Pulmonary artery endothelial cell (primary cell): ENCODE results near the gene SNRNP40. TPM values are rescaled to one million over a fixed set of nuclear protein-coding genes. Genes with fewer than 3 reads are reported as not detected.
"Not testable (repeated sequence)": the region's sequence is repeated elsewhere in the genome, so short reads cannot be mapped to it uniquely, and the experiment has no call there.

Experiments used
- DNase-seq: peaks from one replicate; pipeline ENCODE4 v3.0.0-alpha.2; 2011; ENCODE audit warnings: low read depth, low spot score
- total RNA-seq: library from RNA; depleted of rRNA; stranded (reverse); fragments of >200 nt; gene quantifications from 2 replicates; pipeline ENCODE4 v1.2.3, GENCODE V29; 2014

The SNRNP40 gene
- total RNA-seq, 1 donor from 2014 or later, result 210 TPM

GRCh38 chr1:31287791-31288190 lies 8.8 kb downstream of the SNRNP40 start:
- not testable (repeated sequence) for DNase-seq

DNA sequence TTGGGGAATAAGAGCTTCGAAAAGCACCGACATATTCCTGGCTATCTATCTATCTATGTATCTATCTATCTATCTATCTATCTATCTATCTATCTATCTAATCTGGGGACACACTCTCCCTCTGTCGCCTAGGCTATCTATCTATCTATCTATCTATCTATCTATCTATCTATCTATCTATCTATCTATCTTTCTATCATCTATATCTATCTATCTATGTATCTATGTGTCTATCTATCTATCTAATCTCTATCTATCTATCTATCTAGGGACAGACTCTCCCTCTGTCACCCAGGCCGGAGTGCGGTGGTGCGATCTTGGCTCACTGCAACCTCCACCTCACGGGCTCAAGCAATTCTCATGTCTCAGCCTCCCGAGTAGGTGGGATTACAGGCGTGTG lies 14.2 kb downstream of the SNRNP40 start:
- DNase-seq, result not testable (repeated sequence)

DNA sequence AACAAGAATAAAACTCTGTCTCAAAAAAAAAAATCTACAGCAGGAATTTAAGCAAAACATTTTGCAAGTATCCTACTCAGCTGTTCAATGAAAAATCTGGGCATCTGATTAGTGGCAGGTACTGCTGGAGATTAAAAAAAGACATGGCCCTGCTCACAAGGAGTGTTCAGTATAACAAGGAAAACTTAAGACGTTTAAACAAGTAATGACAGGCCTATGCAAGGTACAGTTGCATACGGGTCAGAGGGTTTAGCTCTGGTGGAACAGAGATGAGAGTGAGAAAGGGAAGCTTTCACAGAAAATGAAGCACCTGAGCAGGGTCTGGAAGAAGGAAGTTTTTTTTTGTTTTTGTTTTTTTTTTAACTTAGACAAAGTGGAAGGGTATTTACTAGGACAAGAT lies 23.0 kb downstream of the SNRNP40 start:
- DNase-seq, result no peak

- DNase-seq, result peak; percentile 51
These were observed 24.2 kb downstream of the SNRNP40 start for GRCh38 chr1:31272369-31272768.

GRCh38 chr1:31266547-31266946 lies 30.0 kb downstream of the SNRNP40 start:
- no peak for DNase-seq

- DNase-seq, result no peak
These were observed 31.7 kb downstream of the SNRNP40 start for GRCh38 chr1:31264790-31265386.

DNA sequence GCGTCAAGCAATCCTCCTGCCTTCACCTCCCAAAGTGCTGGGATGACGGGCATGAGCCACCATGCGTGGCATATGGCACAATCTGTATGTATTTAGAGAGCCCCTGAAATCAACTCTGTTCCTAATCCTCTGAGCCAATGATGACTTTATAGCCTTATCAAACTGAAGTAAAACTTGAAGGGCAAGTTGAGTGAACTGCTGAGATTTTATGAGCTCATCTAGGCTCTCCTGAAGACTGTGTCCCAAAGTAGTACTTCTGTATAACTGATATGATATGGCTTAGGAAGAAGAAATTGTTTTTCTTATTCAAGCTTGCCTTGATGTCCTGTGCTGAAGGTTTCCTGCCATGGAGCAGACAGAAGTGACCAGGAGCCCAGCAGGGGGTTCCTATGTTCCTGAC lies 33.2 kb downstream of the SNRNP40 start:
- DNase-seq, result no peak

DNA sequence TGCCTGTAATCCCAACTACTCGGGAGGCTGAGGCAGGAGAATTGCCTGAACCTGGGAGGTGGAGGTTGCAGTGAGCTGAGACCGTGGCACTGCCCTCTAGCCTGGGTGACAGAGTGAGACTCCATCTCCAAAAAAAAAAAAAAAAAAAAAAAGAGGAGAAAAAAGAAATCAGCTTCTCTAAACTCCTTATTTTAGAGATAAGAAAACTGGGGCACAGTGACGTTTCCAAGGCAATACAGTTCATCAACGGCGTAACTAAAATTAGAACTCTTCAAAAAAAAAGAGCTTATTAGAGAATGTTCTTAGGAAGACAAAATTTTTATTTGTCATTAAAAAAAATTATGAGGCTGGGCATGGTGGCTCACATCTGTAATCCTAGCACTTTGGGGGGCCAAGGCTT lies 34.2 kb downstream of the SNRNP40 start:
- not testable (repeated sequence) for DNase-seq

GRCh38 chr1:31261916-31262315 lies 34.7 kb downstream of the SNRNP40 start:
- no peak for DNase-seq

DNA sequence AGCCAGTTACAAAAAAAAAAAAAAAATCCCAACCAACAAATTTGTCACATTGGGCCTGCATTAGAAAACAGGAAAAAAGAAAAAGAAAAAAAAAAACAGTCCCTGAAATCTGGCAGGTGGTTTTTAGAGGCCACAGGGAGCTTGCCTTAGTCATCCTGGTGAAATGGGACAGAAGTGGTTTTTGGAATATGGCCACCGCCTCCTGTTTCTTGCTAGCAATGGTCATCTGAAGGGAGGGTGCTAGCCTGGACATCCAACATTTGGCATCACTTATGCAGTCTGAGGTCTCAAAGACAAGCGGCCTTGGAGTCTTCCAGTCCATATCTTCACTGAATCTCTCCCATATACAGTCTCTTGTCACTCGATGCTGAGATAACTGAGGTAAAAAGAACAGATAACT lies 36.8 kb downstream of the SNRNP40 start:
- DNase-seq, result no peak

DNA sequence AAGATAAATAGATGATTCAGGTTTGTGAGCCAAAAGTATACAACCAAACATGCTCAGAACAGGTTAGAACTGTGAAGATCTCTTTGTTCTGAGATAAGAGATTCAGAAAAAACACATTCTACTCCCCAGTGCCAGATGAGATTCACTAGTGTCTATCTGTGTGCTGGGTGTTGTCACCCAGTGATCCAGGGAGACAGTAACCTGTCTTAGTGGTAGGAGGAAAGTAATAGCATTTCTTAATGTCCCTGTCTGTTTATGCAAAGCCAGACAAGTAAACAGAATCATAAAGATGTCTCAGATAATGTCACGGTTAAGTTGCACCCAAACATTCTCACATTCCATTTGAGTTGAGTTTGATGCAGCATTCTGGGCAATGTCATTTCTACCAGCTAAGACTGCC lies 38.0 kb downstream of the SNRNP40 start:
- DNase-seq, result no peak

DNA sequence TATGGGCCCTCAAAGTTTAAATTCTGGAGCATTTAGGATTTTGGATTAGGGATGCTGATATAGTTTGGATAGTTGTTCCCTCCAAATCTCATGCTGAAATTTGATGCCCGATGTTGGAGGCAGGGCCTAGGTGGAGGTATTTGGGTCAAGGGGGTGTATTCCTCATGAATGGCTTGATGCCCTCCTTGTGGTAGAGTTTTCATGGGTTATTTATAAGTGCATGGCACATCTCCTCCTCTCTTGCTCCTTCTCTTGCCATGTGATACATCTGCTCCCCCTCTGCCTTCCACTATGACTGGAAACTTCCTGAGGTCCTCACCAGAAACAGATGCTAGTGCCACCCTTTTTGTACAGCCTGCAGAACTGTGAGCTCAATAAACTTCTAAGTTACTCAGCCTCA lies 39.4 kb downstream of the SNRNP40 start:
- DNase-seq, result no peak

DNA sequence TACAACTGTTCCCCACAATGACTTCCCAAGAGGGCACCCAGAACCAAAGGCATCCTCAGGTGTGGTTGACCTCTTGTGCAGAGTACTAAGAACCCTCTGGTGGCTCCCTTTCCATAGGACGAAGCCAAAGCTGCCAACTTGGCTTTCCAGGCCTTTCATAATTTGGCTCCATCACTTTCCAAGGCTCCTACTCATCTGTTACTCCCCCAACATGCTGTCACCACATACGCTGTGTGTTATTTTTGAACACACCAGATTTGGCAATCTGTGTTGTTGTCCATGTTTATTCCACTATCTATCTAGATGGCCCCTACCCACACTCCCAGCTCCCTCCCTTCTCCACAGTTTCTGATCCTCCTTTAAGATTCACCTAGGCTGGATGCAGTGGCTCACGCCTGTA lies 46.7 kb downstream of the SNRNP40 start:
- DNase-seq, result no peak

DNA sequence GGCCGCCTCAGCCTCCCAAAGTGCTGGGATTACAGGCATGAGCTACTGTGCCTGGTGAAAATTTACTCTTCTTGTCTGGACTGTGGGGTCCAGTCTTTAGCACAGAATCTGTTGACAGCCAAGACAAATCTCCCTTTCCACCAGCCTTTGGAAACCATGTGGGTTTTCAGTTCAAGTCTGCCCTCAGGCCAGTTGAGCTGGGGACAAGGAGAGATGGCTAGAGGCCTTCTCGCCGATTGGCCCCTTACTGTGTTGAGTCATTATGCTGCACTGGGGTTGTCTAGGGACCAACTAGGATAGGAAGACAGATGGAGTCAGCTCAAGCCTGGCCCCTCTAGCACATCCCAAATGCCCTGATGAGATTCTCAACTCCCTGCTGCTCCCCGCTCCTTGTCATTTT lies 48.3 kb downstream of the SNRNP40 start:
- no peak for DNase-seq

DNA sequence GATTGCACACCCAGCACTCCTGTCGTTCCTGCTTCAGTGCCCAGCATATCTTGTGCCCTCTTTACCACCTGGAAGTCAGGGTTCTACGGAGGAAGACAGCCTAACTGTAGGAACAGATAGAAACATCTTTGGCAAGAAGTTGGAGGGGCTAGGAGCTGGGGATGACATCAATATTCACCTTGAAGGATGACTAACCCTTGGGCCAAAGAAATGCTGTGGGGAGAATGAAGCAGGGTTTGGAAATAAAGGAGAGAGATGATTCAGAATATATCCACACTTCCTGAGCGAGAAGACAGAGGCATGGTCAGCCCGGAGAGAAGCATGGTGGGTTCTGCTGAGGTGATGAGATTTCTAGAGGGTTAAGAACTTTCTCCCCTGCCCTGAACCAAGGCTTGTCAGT lies 52.3 kb downstream of the SNRNP40 start:
- DNase-seq, result no peak

DNA sequence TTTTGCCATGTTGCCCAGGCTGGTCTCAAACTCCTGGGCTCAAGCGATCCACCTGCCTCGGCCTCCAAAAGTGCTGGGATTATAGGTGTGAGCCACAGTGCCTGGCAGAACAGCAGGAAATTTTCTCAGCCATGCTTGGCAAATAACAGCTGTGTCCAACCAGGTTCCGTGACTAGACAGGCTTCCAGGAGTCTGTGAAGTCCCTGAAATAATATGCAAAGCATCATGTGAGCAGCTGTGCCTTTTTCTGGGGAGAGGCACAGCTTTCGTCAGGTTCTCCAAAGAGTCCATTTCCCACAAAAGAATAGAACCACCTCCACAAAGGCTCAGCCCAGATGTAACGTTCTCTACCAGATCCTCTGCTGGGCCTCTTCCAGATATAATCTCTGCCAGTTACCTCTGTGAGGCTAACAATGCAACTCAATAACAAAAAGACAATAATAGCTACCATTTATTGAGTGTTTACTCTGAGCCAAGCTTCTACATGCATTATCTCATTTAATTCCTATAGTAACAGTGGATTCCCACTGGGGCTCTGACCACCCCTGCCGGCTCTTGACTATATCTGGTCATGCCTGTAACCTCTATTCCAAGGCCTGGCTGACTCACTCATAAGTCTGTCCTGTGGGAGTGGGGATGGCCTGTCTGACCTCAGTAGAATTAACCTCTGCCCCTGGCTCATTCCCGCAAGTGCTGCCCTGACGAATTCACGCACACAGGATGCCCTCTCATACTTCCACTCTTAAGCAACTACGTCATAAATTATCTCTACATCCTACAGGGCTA lies 52.9 kb downstream of the SNRNP40 start:
- DNase-seq, result no peak

- no peak for DNase-seq
These were observed 55.3 kb downstream of the SNRNP40 start for GRCh38 chr1:31241321-31241720.

DNA sequence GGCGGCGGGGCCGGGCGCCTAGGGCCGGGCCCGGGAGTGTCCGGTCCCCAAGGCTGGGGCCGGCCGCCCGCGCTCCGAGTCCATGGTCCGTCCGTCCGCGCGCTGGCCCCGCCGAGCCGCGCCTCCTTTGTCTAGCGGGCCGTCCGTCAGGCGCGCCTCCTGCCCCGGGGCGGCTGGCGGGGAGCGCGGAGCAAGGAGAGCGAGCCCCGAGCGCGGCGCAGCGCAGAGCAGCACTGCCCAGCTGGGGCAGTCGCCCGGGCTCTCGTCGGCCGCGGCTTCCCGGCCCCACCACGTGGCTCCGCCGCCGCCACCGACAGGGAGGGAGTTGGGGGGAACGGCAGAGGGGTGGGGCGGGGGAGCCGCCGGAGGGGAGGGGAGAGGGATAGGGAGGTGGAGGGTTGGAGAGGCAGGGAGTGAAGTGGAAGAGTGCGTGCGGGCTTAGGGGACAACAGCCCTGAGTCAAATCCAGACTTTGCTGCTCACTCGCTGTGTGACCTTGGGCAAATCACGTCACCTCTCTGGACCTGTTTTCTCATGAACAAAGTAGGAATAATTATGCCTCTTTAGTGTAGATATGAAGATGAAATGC lies 56.8 kb downstream of the SNRNP40 start, which contains the start of gene NKAIN1:
Gene NKAIN1 (minus strand): TSS at position 235 of the 589 bp plus-strand sequence. CDS start 340 bp downstream, outside the sequence.
- no peak for DNase-seq

GRCh38 chr1:31238986-31239613 lies 57.5 kb downstream of the SNRNP40 start:
- no peak for DNase-seq

DNA sequence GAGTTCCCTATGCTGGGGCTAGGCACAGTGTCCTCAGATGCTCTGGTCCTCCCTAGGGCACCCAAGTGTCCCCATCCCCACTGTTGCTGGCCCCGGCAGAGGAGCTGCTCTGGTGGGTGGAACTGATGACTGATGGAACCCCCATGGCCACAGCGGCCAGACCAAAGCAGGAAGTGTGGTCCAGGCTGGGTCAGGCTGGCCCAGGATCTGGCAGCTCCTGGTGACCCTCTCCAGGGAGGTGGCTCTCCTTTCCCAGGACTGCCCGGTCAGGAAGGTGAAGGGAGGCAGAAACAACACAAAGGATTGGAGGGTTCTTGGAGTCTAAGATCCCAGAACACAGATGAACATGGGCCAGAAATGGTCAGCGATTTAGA lies 58.0 kb downstream of the SNRNP40 start:
- no peak for DNase-seq

- DNase-seq, result no peak
These were observed 61.7 kb downstream of the SNRNP40 start for GRCh38 chr1:31234870-31235269.

GRCh38 chr1:31234123-31234708 lies 62.4 kb downstream of the SNRNP40 start:
- DNase-seq, result no peak
